Measurements from ENCODE around the gene CAV2.

DNA sequence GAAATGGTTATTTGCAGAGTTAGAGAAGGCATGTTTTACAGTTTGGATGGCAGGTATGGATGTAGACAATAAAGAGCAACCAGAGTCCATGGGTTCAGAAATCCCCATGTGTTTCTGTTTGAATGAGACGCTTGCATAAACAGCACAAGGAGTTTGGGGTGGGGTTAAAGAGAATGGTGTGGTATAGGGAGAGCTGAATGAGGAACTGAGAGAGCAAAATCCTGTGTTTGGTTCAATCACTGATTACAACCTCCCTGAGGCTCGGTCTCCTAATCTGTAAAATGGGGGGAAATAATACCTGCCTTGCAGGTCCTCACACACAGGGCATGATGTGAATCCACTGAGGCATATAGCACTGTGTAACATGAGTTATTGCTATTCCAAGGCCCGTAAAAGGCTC is 49.0 kb downstream of the CAV2 start:
- TF ChIP-seq, protein P1, sequence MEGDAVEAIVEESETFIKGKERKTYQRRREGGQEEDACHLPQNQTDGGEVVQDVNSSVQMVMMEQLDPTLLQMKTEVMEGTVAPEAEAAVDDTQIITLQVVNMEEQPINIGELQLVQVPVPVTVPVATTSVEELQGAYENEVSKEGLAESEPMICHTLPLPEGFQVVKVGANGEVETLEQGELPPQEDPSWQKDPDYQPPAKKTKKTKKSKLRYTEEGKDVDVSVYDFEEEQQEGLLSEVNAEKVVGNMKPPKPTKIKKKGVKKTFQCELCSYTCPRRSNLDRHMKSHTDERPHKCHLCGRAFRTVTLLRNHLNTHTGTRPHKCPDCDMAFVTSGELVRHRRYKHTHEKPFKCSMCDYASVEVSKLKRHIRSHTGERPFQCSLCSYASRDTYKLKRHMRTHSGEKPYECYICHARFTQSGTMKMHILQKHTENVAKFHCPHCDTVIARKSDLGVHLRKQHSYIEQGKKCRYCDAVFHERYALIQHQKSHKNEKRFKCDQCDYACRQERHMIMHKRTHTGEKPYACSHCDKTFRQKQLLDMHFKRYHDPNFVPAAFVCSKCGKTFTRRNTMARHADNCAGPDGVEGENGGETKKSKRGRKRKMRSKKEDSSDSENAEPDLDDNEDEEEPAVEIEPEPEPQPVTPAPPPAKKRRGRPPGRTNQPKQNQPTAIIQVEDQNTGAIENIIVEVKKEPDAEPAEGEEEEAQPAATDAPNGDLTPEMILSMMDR (IDR thresholded peaks at IDR 0.05), result no peak
- TF ChIP-seq POLR2A (IDR thresholded peaks at IDR 0.05), result no peak
- no peak for TF ChIP-seq EP300 (IDR thresholded peaks at IDR 0.05)

All from upper lobe of left lung (tissue), 4 donors.